Measurements from ENCODE around the gene PGM5. TPM values are rescaled to one million over a fixed set of nuclear protein-coding genes. Genes with fewer than 3 reads are reported as not detected.
A peak's percentile ranks its signal among the peaks of the same experiment; 100 is the strongest.

Gene PGM5
- polyA plus RNA-seq, 6 donors from 2014 or later = not detected

DNA sequence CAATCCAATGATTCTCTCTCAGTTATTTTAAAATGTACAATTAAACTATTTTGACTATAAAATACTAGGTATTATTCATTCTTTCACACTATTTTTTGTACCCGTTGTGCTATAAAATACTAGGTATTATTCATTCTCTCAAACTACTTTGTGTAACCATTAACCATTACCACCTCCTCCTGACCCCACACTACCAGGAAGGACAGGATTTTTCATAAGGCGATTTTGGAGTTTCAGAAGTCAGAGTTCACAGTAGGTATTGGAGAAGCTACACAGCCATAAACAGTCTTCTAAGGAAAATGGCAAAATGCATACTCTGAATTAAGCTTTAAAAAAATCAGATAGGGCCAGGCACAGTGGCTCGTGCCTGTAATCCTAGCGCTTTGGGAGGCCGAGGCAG, 219.4 kb downstream of the PGM5 start:
- no peaks in the 10 kb centered on the region for H3K27me3 Mint-ChIP-seq
- no peak for ATAC-seq (ENCODE audit: low read depth in 2 of 2)
- DNase-seq = no peak
- peaks cover 6 to 18% (median 8%) of the 10 kb centered on the region in 7 donors for H3K9me3 Mint-ChIP-seq
- peaks cover 6 to 9% of the 10 kb centered on the region in 2 donors for H3K36me3 Mint-ChIP-seq
- no peak overlapping the region for H3K27ac Mint-ChIP-seq
- peaks cover 26 to 30% (median 26%) of the 10 kb centered on the region in 3 donors for H3K4me1 Mint-ChIP-seq
- no peak overlapping the region for H3K4me3 Mint-ChIP-seq

DNA sequence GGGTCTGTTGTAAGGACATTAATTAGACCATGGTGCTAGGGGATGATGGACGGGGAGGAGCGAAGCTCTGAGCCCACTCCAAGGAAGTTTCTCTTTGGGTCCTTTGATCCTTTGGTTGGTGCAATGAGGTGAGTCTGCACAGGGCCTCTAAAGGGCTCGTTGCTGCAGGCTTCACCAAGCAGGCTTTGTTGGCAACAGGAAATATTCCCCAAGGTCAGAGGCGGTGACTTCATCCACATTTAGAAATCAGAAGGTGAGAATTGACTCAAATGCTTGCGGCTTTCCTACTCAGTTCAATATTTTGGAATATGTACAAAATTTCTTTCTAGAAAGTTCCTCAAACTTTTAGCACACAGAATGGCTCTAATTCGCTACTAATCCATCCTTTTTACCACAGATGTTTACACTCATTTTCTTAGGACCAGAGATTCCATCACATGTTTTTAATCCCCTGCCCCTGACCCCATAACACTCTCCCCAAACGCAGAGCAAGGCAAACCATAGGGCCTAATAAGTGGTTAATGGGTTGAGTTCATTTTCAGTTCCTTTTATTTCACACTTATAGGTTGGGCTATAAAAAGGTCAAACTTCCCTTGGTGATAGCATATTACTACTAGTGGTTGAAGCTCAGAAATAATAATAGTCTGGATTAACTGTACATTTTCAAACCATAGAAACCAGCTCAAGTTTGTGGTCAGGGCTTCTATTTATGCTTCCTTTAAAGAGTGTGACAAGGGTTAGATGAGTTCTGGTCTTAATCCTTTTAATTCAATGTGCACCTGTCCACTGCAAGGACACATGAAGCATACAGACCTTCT, 221.6 kb downstream of the PGM5 start:
- ATAC-seq (ENCODE audit: low read depth in 2 of 2) (peak; percentile 98), DNase-seq (peak; percentile 44)
- Mint-ChIP-seq H3K4me3 (peak overlapping the region in 5 of 8 donors; percentile 3 to 82 (median 42)), H3K4me1 (peaks cover 26 to 30% (median 27%) of the 10 kb centered on the region in 3 donors), H3K36me3 (no peaks in the 10 kb centered on the region), H3K27me3 (no peaks in the 10 kb centered on the region), H3K27ac (peak overlapping the region in 4 of 6 donors; percentile 2 to 45 (median 14)), H3K9me3 (peaks cover 0 to 5% (median 0%) of the 10 kb centered on the region in 7 donors)

Other genes starting within 250 kb of the PGM5 start
- gene ZNG1C, start 114.6 kb upstream of the PGM5 start, polyA plus RNA-seq (ENCODE audit: low read depth in 6 of 6) = 10 to 100 TPM; 15.1 to 36.9 (median 23.7) TPM
- not detected for gene FOXD4L3, start 53.7 kb upstream of the PGM5 start, polyA plus RNA-seq (ENCODE audit: low read depth in 6 of 6)
- not detected for gene TMEM252, start 184.3 kb downstream of the PGM5 start, polyA plus RNA-seq (ENCODE audit: low read depth in 6 of 6)